ENCODE measurements around the gene NOX5. TPM values are rescaled to one million over a fixed set of nuclear protein-coding genes. Genes with fewer than 3 reads are reported as not detected.
A peak's percentile ranks its signal among the peaks of the same experiment; 100 is the strongest.

NOX5 gene
- total and polyA plus RNA-seq, 2 of the 13 experiments (the other 11 are each of a cell fraction or from before 2014, with no cell fraction given): not detected

DNA sequence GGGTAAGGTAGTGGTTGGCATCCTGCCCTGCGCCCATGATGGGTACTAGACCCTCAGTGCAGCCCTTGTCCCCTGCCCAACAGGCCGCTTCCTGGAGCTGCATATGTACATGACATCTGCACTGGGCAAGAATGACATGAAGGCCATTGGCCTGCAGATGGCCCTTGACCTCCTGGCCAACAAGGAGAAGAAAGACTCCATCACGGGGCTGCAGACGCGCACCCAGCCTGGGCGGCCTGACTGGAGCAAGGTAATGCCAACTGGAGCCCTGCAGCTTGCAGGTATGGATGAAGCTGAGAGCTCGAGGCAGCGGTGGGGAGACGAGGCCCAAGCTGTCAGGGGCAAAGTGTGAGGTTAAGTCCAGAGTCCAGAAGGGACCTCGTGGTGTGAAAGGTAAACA lies 40.8 kb downstream of the NOX5 start (continued):
- TF ChIP-seq MAFF (IDR thresholded peaks at IDR 0.05; ENCODE audit: low read depth, low read length) (no peak), NBN (conservative IDR thresholded peaks at IDR 0.05) (no peak)

GRCh38 chr15:69056365-69056764 lies 41.9 kb downstream of the NOX5 start:
- BruUV-seq (replicated peaks): no TSS peak
- intact Hi-C loops (cut with micrococcal nuclease; ENCODE audit: unreplicated experiment): no loop called here
- ChIA-PET POLR2A (no interaction called here), CTCF (ENCODE audit: low intra/inter-chr PET ratio, low total read pairs) (no interaction called here)
- Histone ChIP-seq H3K9ac (ENCODE audit: insufficient read depth, low read depth, low read length) (no peak overlapping the region), H2AFZ (ENCODE audit: low read length) (no peak overlapping the region), H3K27ac (ENCODE audit: extremely low read length, insufficient read depth, low read length) (no peak overlapping the region), H3K4me3 (replicated peaks in 1 of 3; ENCODE audit: insufficient read depth in 1 of 3, low read depth in 2 of 3, low read length in 3 of 3) (no peak overlapping the region), H3K79me2 (ENCODE audit: insufficient read depth, low read length) (no peaks in the 10 kb centered on the region), H3K36me3 (replicated peaks in 1 of 2; ENCODE audit: control insufficient read depth in 1 of 2, insufficient read depth in 2 of 2, low read length in 2 of 2) (no peaks in the 10 kb centered on the region), H3K4me1 (ENCODE audit: insufficient read depth, low read length) (peaks cover 34% of the 10 kb centered on the region), H4K20me1 (ENCODE audit: insufficient read depth, low read length) (no peaks in the 10 kb centered on the region), H3K27me3 (ENCODE audit: control insufficient read depth in 1 of 2, insufficient read depth in 2 of 2, low read length in 2 of 2) (peaks cover 0 to 15% of the 10 kb centered on the region in 2 experiments; a peak in 2 of 5 replicates), H3K4me2 (ENCODE audit: low read depth, low read length) (no peak overlapping the region), H3K9me3 (ENCODE audit: low read length) (no peaks in the 10 kb centered on the region)
- TF ChIP-seq, protein P1, sequence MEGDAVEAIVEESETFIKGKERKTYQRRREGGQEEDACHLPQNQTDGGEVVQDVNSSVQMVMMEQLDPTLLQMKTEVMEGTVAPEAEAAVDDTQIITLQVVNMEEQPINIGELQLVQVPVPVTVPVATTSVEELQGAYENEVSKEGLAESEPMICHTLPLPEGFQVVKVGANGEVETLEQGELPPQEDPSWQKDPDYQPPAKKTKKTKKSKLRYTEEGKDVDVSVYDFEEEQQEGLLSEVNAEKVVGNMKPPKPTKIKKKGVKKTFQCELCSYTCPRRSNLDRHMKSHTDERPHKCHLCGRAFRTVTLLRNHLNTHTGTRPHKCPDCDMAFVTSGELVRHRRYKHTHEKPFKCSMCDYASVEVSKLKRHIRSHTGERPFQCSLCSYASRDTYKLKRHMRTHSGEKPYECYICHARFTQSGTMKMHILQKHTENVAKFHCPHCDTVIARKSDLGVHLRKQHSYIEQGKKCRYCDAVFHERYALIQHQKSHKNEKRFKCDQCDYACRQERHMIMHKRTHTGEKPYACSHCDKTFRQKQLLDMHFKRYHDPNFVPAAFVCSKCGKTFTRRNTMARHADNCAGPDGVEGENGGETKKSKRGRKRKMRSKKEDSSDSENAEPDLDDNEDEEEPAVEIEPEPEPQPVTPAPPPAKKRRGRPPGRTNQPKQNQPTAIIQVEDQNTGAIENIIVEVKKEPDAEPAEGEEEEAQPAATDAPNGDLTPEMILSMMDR (CRISPR knock-in tag; IDR thresholded peaks at IDR 0.05): peak; percentile 9; the same call in 1 of the 2 replicates
- TF ChIP-seq CREB3 (CRISPR knock-in tag; IDR thresholded peaks at IDR 0.05): no peak
- TF ChIP-seq RFX5 (IDR thresholded peaks at IDR 0.05; ENCODE audit: low read depth, low read length): no peak
- no peak for TF ChIP-seq ELK4 (CRISPR knock-in tag; IDR thresholded peaks at IDR 0.05; ENCODE audit: borderline replicate concordance)
- peak; percentile 84 for TF ChIP-seq MIER2 (CRISPR knock-in tag; IDR thresholded peaks at IDR 0.05)
- no peak for TF ChIP-seq ZNF674 (CRISPR knock-in tag; IDR thresholded peaks at IDR 0.05; ENCODE audit: low read depth)
- TF ChIP-seq REST (IDR thresholded peaks at IDR 0.05; ENCODE audit: borderline replicate concordance in 1 of 2, low read depth in 1 of 2, low read length in 2 of 2): peak; percentile 41 to 89
- no peak for TF ChIP-seq ZNF317 (CRISPR knock-in tag; IDR thresholded peaks at IDR 0.05)
- in situ Hi-C loops (cut with HindIII; ENCODE audit: extremely low pct_ligation_motif_present, low pct_unique_long_range_greater_than_20kb): loop anchor here (5.0 kb wide), 4 partner anchors 106 to 341 kb away; partner anchors contain the start of gene GLCE
- ATAC-seq (no peak), DNase-seq (ENCODE audit: low spot score) (no peak), FAIRE-seq (no peak)
- WGBS (ENCODE audit: low lambda C conversion rate): 0% methylated on average over 2 of the region's 3 CpGs
